Peyer's patch (tissue), 4 donors: ENCODE data around the gene EIF4E1B.

Experiments
- POLR2A ChIP-seq, 2 donors: fragments of 450-650 bp; IDR thresholded peaks; one replicate each; pipeline ENCODE4 v1.5.1; 2017; ENCODE audit warnings: antibody characterized with exemption in 2 of 2, mild to moderate bottlenecking in 2 of 2, moderate library complexity in 2 of 2
- TF ChIP-seq, protein P1 (sequence below), 6 experiments: fragments of 450-650 bp in 4 of 6; fragments of 200-600 bp in 2 of 6; sonication (generic) in 1 of 6; IDR thresholded peaks; one replicate each; pipeline ENCODE4 v1.5.1; 2017 to 2019; ENCODE audit warnings: antibody characterized with exemption in 6 of 6, mild to moderate bottlenecking in 3 of 6, moderate library complexity in 1 of 6

DNA sequence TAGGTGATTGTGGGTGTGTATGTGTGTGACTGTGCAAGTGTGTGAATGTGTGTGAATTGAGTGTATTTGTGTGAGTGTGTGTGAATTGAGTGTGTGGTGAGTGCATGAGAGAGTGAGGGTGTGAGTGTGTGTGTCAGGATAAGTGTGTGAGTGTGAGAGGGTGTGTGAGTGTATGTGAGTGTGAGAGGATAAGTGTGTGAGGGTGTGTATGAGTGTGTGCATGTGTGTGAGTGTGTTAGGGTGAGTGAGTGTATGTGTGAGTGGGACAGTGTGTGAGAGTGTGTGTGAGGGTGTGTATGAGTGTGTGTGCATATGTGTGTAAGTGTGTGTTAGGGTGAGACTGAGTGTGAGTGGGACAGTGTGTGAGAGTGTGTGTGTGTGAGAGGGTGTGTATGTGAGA lies 42.2 kb upstream of the EIF4E1B start:
- TF ChIP-seq, protein P1, sequence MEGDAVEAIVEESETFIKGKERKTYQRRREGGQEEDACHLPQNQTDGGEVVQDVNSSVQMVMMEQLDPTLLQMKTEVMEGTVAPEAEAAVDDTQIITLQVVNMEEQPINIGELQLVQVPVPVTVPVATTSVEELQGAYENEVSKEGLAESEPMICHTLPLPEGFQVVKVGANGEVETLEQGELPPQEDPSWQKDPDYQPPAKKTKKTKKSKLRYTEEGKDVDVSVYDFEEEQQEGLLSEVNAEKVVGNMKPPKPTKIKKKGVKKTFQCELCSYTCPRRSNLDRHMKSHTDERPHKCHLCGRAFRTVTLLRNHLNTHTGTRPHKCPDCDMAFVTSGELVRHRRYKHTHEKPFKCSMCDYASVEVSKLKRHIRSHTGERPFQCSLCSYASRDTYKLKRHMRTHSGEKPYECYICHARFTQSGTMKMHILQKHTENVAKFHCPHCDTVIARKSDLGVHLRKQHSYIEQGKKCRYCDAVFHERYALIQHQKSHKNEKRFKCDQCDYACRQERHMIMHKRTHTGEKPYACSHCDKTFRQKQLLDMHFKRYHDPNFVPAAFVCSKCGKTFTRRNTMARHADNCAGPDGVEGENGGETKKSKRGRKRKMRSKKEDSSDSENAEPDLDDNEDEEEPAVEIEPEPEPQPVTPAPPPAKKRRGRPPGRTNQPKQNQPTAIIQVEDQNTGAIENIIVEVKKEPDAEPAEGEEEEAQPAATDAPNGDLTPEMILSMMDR (IDR thresholded peaks at IDR 0.05): no peak
- no peak for TF ChIP-seq POLR2A (IDR thresholded peaks at IDR 0.05)
